ENCODE results near the gene TSC22D3.

DNA sequence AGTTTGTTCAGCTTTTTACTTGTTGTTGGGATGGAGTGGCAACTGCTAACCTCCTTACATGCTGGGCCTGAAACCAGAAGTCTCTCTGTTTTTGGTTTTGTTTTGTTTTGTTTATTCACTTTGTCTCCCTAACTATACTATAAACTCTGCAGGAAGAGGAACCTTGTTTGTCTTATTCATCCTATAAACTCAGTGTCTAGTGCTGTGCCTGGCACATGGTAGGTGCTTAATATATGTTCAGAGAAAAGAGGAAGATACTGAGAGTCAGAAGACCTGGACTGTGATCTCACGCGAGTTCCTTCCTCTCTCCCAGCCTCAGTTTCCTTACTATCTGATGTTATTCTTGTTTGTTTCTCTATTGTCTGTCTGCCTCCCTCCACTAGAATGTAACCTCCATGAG is 76.0 kb downstream of the TSC22D3 start:
- TF ChIP-seq, protein P1, sequence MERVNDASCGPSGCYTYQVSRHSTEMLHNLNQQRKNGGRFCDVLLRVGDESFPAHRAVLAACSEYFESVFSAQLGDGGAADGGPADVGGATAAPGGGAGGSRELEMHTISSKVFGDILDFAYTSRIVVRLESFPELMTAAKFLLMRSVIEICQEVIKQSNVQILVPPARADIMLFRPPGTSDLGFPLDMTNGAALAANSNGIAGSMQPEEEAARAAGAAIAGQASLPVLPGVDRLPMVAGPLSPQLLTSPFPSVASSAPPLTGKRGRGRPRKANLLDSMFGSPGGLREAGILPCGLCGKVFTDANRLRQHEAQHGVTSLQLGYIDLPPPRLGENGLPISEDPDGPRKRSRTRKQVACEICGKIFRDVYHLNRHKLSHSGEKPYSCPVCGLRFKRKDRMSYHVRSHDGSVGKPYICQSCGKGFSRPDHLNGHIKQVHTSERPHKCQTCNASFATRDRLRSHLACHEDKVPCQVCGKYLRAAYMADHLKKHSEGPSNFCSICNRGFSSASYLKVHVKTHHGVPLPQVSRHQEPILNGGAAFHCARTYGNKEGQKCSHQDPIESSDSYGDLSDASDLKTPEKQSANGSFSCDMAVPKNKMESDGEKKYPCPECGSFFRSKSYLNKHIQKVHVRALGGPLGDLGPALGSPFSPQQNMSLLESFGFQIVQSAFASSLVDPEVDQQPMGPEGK (CRISPR knock-in tag; IDR thresholded peaks at IDR 0.05; ENCODE audit: borderline replicate concordance) = no peak
- TF ChIP-seq RARB (CRISPR knock-in tag; IDR thresholded peaks at IDR 0.05) (no peak), ZNF565 (CRISPR knock-in tag; conservative IDR thresholded peaks at IDR 0.05; ENCODE audit: low read depth) (no peak), ZNF8 (CRISPR knock-in tag; IDR thresholded peaks at IDR 0.05) (no peak), TCF4 (CRISPR knock-in tag; IDR thresholded peaks at IDR 0.05; ENCODE audit: borderline replicate concordance) (no peak), GLIS3 (CRISPR knock-in tag; IDR thresholded peaks at IDR 0.05) (no peak), OSR1 (CRISPR knock-in tag; IDR thresholded peaks at IDR 0.05) (no peak), BACH2 (CRISPR knock-in tag; IDR thresholded peaks at IDR 0.05; ENCODE audit: borderline replicate concordance) (no peak)
- TF ChIP-seq, protein P2, sequence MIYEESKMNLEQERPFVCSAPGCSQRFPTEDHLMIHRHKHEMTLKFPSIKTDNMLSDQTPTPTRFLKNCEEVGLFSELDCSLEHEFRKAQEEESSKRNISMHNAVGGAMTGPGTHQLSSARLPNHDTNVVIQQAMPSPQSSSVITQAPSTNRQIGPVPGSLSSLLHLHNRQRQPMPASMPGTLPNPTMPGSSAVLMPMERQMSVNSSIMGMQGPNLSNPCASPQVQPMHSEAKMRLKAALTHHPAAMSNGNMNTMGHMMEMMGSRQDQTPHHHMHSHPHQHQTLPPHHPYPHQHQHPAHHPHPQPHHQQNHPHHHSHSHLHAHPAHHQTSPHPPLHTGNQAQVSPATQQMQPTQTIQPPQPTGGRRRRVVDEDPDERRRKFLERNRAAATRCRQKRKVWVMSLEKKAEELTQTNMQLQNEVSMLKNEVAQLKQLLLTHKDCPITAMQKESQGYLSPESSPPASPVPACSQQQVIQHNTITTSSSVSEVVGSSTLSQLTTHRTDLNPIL (CRISPR knock-in tag; IDR thresholded peaks at IDR 0.05; ENCODE audit: low read depth) = no peak
